Type B pancreatic cell (in vitro differentiated cells): Measurements from ENCODE around the gene EN2. TPM values are rescaled to one million over a fixed set of nuclear protein-coding genes. Genes with fewer than 3 reads are reported as not detected.

Source experiments
- DNase-seq: peaks from one replicate; pipeline ENCODE4 v3.0.0; 2021; ENCODE audit warnings: mixed read lengths; ENCODE audit not compliant: unreplicated experiment; ENCODE audit errors: extremely low spot score
- H3K27ac Mint-ChIP-seq: 2 replicates; pipeline ENCODE4 v1.8.0; 2021; ENCODE audit warnings: mild to moderate bottlenecking, mixed read lengths
- H3K27me3 Mint-ChIP-seq: 2 replicates; pipeline ENCODE4 v1.8.0; 2021; ENCODE audit warnings: mixed read lengths
- H3K36me3 Mint-ChIP-seq: 2 replicates; pipeline ENCODE4 v1.8.0; 2021; ENCODE audit warnings: mixed read lengths
- H3K4me1 Mint-ChIP-seq: one replicate; pipeline ENCODE4 v1.8.0; 2021; ENCODE audit warnings: mixed read lengths; ENCODE audit not compliant: unreplicated experiment
- H3K4me3 Mint-ChIP-seq: 2 replicates; pipeline ENCODE4 v1.8.0; 2021; ENCODE audit warnings: mild to moderate bottlenecking, mixed read lengths
- H3K9me3 Mint-ChIP-seq: 2 replicates; pipeline ENCODE4 v1.8.0; 2021; ENCODE audit warnings: mixed read lengths
- total RNA-seq: library from RNA; stranded (reverse); gene quantifications from 2 replicates; pipeline ENCODE4 v1.2.1, GENCODE V29; 2021; ENCODE audit warnings: low replicate concordance
- TF ChIP-seq, protein P1 (sequence below): fragments of 200-600 bp; sonication (generic); conservative IDR thresholded peaks from 2 replicates; pipeline ENCODE4 v1.5.0; 2021; ENCODE audit warnings: antibody characterized with exemption, mild to moderate bottlenecking

EN2 gene
- total RNA-seq, 1 donor from 2014 or later = 0.94 TPM

GRCh38 chr7:155482511-155483183, 24.7 kb downstream of the EN2 start:
- no peak overlapping the region for H3K4me3 Mint-ChIP-seq
- TF ChIP-seq, protein P1, sequence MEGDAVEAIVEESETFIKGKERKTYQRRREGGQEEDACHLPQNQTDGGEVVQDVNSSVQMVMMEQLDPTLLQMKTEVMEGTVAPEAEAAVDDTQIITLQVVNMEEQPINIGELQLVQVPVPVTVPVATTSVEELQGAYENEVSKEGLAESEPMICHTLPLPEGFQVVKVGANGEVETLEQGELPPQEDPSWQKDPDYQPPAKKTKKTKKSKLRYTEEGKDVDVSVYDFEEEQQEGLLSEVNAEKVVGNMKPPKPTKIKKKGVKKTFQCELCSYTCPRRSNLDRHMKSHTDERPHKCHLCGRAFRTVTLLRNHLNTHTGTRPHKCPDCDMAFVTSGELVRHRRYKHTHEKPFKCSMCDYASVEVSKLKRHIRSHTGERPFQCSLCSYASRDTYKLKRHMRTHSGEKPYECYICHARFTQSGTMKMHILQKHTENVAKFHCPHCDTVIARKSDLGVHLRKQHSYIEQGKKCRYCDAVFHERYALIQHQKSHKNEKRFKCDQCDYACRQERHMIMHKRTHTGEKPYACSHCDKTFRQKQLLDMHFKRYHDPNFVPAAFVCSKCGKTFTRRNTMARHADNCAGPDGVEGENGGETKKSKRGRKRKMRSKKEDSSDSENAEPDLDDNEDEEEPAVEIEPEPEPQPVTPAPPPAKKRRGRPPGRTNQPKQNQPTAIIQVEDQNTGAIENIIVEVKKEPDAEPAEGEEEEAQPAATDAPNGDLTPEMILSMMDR = no peak
- H3K27me3 Mint-ChIP-seq = peaks cover 81% of the 10 kb centered on the region
- DNase-seq = no peak
- H3K9me3 Mint-ChIP-seq = no peaks in the 10 kb centered on the region
- no peaks in the 10 kb centered on the region for H3K4me1 Mint-ChIP-seq
- H3K36me3 Mint-ChIP-seq = peaks cover 3% of the 10 kb centered on the region
- H3K27ac Mint-ChIP-seq = no peak overlapping the region

DNA sequence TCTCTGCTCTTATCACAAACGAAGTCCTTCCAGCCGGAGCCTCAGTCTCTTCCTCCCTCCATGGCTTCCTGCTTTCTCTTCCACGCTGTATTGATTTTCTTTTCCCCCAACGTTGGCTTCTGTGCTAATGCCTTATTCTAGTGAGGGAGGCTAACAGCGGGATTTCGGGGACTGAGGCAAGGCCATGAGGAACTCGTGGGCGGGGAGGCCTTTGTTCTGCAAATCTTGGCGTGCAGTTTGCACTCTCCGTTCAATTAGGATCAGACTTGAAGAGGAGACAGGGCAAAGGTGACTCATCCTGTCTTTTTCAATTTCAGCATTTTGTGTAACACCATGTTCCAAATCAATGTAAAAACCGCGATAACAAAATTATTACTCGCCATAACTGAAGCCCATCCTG, 25.3 kb downstream of the EN2 start:
- H3K27ac Mint-ChIP-seq = no peak overlapping the region

DNA sequence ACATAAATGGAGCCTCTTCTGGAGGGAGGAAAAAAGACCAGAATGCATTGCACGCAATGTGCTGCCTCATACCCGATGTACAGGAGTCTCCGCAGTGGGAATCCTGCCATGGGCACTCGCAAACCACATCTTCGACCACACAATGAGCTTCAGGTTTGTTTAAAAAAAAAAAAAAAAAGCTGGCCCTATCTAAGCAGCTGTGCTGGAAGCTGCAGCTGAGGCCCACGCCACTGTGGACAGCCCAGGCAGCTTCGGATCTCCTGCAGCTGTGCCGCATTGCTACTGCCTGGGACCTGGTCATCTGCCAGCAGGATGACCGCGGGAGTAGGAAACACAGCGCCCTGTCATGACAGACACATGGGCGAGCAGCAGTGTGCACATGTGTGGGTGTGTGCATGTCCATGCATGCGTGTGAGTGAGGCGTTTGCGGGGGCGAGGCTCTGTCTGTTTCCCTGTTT, 26.0 kb downstream of the EN2 start:
- no peak overlapping the region for H3K4me3 Mint-ChIP-seq
- no peaks in the 10 kb centered on the region for H3K4me1 Mint-ChIP-seq
- H3K9me3 Mint-ChIP-seq = no peaks in the 10 kb centered on the region
- DNase-seq = peak; percentile 58
- H3K27ac Mint-ChIP-seq = no peak overlapping the region
- H3K36me3 Mint-ChIP-seq = peaks cover 3% of the 10 kb centered on the region
- H3K27me3 Mint-ChIP-seq = peaks cover 77% of the 10 kb centered on the region
- TF ChIP-seq, protein P1 = no peak

More for the DNA sequence above, 25.3 kb downstream of the EN2 start:
- TF ChIP-seq, protein P1 = no peak
- Mint-ChIP-seq H3K27me3 (peaks cover 81% of the 10 kb centered on the region), H3K4me1 (no peaks in the 10 kb centered on the region), H3K36me3 (peaks cover 3% of the 10 kb centered on the region), H3K9me3 (no peaks in the 10 kb centered on the region), H3K4me3 (no peak overlapping the region)
- DNase-seq = no peak

DNA sequence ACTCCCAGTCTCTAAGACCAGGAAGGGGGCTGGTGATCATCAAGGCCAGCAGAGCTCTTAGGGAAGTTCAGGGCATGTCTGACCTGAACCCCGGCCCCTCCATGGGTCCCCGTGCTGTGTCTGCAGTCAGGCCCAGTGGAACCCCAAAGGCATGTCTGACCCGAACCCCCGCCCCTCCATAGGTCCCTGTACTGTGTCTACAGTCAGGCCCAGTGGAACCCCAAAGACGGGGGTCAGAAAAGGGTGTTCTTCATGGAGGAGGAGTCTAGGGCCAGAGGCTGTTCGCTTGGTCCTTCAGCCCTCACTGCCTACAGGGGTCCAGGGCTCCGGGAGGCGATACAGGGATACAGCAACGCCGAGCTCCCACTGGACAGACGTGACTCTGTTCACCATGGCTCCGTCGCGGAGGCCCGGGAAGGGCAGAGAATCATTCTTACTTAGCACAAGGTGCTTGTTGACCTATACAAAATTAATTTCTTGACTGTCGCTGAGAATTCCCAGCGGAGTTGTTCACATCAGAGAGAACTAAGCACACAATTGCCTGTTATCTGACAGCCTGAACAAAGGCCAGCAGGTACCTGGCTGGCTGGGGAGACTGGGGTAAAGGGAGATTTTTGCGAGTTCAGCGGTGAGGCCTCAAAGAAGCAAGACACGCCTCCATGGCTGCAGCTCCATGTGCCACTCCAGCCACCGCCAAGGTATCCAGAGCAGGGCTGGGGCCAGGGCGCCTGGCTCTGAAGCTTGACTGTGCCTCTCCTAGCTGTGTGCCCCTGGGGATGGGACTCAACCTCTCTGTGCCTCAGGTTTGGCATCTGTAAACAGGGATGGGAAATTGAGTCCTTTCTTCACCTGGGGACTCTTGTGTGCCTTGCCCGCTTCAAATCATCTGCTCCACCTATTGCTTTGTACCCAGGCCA, 26.8 kb downstream of the EN2 start:
- TF ChIP-seq, protein P1 = no peak
- peaks cover 3% of the 10 kb centered on the region for H3K36me3 Mint-ChIP-seq
- peak; percentile 62 for DNase-seq
- no peaks in the 10 kb centered on the region for H3K4me1 Mint-ChIP-seq
- peaks cover 80% of the 10 kb centered on the region for H3K27me3 Mint-ChIP-seq
- H3K9me3 Mint-ChIP-seq = no peaks in the 10 kb centered on the region
- no peak overlapping the region for H3K27ac Mint-ChIP-seq
- H3K4me3 Mint-ChIP-seq = no peak overlapping the region

GRCh38 chr7:155486783-155487508, 29.0 kb downstream of the EN2 start:
- Mint-ChIP-seq H3K27me3 (peaks cover 84% of the 10 kb centered on the region), H3K9me3 (no peaks in the 10 kb centered on the region), H3K36me3 (peaks cover under 1% of the 10 kb centered on the region), H3K4me3 (no peak overlapping the region), H3K27ac (no peak overlapping the region), H3K4me1 (peaks cover 5% of the 10 kb centered on the region)
- TF ChIP-seq, protein P1 = no peak
- DNase-seq = no peak
